Urinary bladder (tissue), 4 donors: ENCODE measurements around the gene COL7A1. TPM values are rescaled to one million over a fixed set of nuclear protein-coding genes. Genes with fewer than 3 reads are reported as not detected.
"Not testable (repeated sequence)": the region's sequence is repeated elsewhere in the genome, so short reads cannot be mapped to it uniquely, and the experiment has no call there.

Experiments
- DNase-seq: peaks from one replicate; pipeline ENCODE4 v3.0.0-alpha.2; 2015; ENCODE audit errors: extremely low spot score
- H3K27ac ChIP-seq: one replicate; pipeline ENCODE4 v1.5.1; 2013; ENCODE audit warnings: low read depth, mild to moderate bottlenecking, moderate library complexity
- H3K36me3 ChIP-seq: one replicate; pipeline ENCODE4 v1.6.1; 2013; ENCODE audit warnings: mild to moderate bottlenecking, moderate library complexity; ENCODE audit not compliant: insufficient read depth
- H3K4me1 ChIP-seq: one replicate; pipeline ENCODE4 v1.6.1; 2013; ENCODE audit warnings: mild to moderate bottlenecking, moderate library complexity; ENCODE audit not compliant: insufficient read depth
- H3K4me3 ChIP-seq: one replicate; pipeline ENCODE4 v1.5.1; 2013; ENCODE audit warnings: low read depth, low read length
- WGBS: extraction: QIAGEN DNeasy Blood & Tissue Kit; methylation state at CpG from one replicate; pipeline ENCODE4 v1.1.7; 2013; 5-methylcytosine and 5-hydroxymethylcytosine counted together
- polyA plus RNA-seq: library from polyadenylated mRNA; stranded (reverse); fragments of 200-250 nt; gene quantifications from one replicate; pipeline ENCODE4 v1.2.3, GENCODE V29; 2013
- total RNA-seq: library from RNA; depleted of rRNA; stranded (reverse); fragments of >200 nt; gene quantifications from one replicate; pipeline ENCODE4 v1.2.3, GENCODE V29; 2014
- donor health status: healthy with polysubstance abuse.
- donor health status: healthy.

The COL7A1 gene
- total and polyA plus RNA-seq, 2 donors: 19.7 to 20.0 TPM

- WGBS: 73% methylated on average over 4 of the region's 4 CpGs
- no peaks in the 10 kb centered on the region for H3K36me3 ChIP-seq
- H3K4me1 ChIP-seq: no peaks in the 10 kb centered on the region
- no peak overlapping the region for H3K27ac ChIP-seq
- no peak overlapping the region for H3K4me3 ChIP-seq
- DNase-seq: no peak
Measured at GRCh38 chr3:48546203-48546829, 48.8 kb downstream of the COL7A1 start.

DNA sequence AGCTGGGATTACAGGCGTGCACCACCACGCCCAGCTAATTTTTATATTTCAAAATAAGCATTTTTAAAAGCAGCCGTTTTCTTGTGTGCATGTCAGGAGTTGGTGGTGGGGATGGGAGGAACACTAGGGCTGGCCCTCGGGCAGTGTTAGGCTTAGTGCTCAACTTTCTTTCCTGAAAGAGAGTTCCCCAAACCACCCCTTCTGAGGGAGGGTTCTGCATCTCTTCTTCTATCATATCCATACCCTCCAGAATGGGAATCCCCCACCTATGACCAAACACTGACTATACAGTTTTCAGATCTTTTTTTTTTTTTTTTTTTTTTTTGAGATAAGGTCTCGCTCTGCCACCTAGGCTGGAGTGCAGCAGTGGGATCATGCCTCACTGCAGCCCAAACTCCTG is 51.0 kb downstream of the COL7A1 start:
- 91% methylated on average over 5 of the region's 5 CpGs for WGBS
- no peak for DNase-seq
- Histone ChIP-seq H3K27ac (no peak overlapping the region), H3K36me3 (no peaks in the 10 kb centered on the region), H3K4me1 (no peaks in the 10 kb centered on the region), H3K4me3 (no peak overlapping the region)

GRCh38 chr3:48543271-48543866 is 51.8 kb downstream of the COL7A1 start:
- H3K4me1 ChIP-seq: no peaks in the 10 kb centered on the region
- H3K36me3 ChIP-seq: no peaks in the 10 kb centered on the region
- no peak overlapping the region for H3K4me3 ChIP-seq
- WGBS: 78% methylated on average over 9 of the region's 9 CpGs
- no peak overlapping the region for H3K27ac ChIP-seq
- DNase-seq: no peak

- Histone ChIP-seq H3K4me3 (no peak overlapping the region), H3K4me1 (no peaks in the 10 kb centered on the region), H3K27ac (no peak overlapping the region), H3K36me3 (no peaks in the 10 kb centered on the region)
- no peak for DNase-seq
- 94% methylated on average over 12 of the region's 12 CpGs for WGBS
Measured at GRCh38 chr3:48538451-48538850, 56.7 kb downstream of the COL7A1 start.

- WGBS: 86% methylated on average over 5 of the region's 5 CpGs
- Histone ChIP-seq H3K36me3 (no peaks in the 10 kb centered on the region), H3K4me1 (no peaks in the 10 kb centered on the region), H3K4me3 (no peak overlapping the region), H3K27ac (no peak overlapping the region)
- no peak for DNase-seq
Measured at GRCh38 chr3:48536785-48537184, 58.3 kb downstream of the COL7A1 start.

GRCh38 chr3:48536116-48536515 is 59.0 kb downstream of the COL7A1 start:
- H3K36me3 ChIP-seq: no peaks in the 10 kb centered on the region
- 92% methylated on average over 19 of the region's 19 CpGs for WGBS
- no peak overlapping the region for H3K27ac ChIP-seq
- no peak overlapping the region for H3K4me3 ChIP-seq
- no peaks in the 10 kb centered on the region for H3K4me1 ChIP-seq
- no peak for DNase-seq

DNA sequence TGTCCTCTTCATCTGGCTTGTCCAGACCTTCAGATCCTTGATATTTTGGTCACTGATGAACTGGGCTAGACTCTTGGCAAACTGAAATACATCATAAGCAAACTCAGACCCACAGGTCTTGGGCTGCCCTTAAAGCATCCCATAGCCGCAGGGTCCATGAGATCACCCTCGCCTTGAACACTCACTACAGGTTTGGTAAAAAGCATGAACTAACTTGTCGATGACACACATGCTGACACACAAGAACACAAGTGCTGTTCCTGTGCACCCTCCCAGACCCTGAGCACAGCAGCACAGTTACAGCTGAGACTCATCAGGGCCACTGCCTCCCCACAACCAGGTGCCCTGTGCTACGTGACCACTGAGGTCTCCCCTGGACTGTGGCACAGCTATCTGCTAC is 59.6 kb downstream of the COL7A1 start:
- 95% methylated on average over 4 of the region's 4 CpGs for WGBS
- H3K4me3 ChIP-seq: no peak overlapping the region

GRCh38 chr3:48532977-48533337 is 62.2 kb downstream of the COL7A1 start:
- H3K4me1 ChIP-seq: no peaks in the 10 kb centered on the region
- no peak overlapping the region for H3K27ac ChIP-seq
- WGBS: 91% methylated on average over 2 of the region's 2 CpGs
- no peak for DNase-seq
- no peaks in the 10 kb centered on the region for H3K36me3 ChIP-seq
- no peak overlapping the region for H3K4me3 ChIP-seq

More for the DNA sequence above, 59.6 kb downstream of the COL7A1 start:
- no peak for DNase-seq
- Histone ChIP-seq H3K27ac (no peak overlapping the region), H3K36me3 (no peaks in the 10 kb centered on the region), H3K4me1 (no peaks in the 10 kb centered on the region)

DNA sequence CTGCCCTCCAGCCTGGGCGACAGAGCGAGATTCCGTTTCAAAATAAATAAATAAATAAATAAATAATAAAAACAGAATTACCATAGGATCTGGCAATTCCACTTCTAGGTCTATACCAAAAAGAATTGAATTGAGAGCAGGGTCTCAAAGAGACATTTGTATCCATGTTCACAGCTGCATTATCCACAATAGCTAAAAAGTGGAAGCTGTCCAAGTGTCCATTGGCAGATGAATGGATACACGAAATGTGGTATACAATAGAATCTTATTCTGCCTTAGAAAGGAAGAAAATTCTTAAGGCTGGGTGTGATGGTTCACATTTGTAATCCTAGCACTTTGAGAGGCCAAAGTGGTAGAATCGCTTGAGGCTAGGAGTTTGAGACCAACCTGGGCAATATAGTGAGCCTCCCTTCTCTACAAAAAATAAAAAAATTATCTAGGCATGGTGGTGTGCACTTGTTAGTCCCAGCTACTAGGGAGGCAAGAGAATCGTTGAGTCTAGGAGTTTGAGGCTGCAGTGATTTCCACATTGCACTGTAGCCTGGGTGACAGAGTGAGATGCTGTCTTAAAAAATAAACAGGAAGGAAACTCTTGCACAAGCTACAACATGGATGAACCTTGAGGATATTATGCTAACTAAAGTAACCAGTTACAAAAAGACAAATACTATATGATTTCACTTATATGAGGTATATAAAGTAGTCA is 62.7 kb downstream of the COL7A1 start:
- 92% methylated on average over 6 of the region's 6 CpGs for WGBS
- H3K4me1 ChIP-seq: no peaks in the 10 kb centered on the region
- H3K4me3 ChIP-seq: no peak overlapping the region
- H3K36me3 ChIP-seq: no peaks in the 10 kb centered on the region
- DNase-seq: no peak
- H3K27ac ChIP-seq: no peak overlapping the region

- DNase-seq: not testable (repeated sequence)
- WGBS: 97% methylated on average over 4 of the region's 4 CpGs
Measured at GRCh38 chr3:48530701-48531100, 64.4 kb downstream of the COL7A1 start.

DNA sequence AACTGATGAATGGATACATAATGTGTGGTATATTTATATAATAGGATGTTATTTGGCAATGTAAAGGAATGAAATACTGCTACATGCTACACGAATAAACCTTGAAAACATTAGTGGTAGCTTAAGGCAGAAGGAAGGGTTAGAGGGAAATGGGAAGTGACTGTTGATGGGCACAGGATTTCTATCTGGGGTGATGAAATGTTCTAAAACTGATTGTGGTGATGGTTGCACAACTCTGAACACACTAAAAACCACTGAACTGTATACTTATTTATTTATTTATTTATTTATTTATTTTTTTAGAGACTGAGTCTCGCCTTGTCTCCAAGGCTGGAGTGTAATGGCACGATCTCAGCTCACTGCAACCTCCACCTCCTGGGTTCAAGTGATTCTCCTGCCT is 66.4 kb downstream of the COL7A1 start:
- Histone ChIP-seq H3K27ac (no peak overlapping the region), H3K36me3 (no peaks in the 10 kb centered on the region), H3K4me1 (no peaks in the 10 kb centered on the region), H3K4me3 (no peak overlapping the region)
- DNase-seq: no peak
- 80% methylated on average over 3 of the region's 3 CpGs for WGBS

More at GRCh38 chr3:48530701-48531100, 64.4 kb downstream of the COL7A1 start:
- not testable (repeated sequence) for H3K4me1 ChIP-seq, H3K36me3 ChIP-seq, H3K4me3 ChIP-seq, H3K27ac ChIP-seq

- no peak for DNase-seq
- H3K27ac ChIP-seq: no peak overlapping the region
- H3K4me1 ChIP-seq: no peaks in the 10 kb centered on the region
- H3K4me3 ChIP-seq: no peak overlapping the region
- WGBS: 94% methylated on average over 9 of the region's 9 CpGs
- H3K36me3 ChIP-seq: no peaks in the 10 kb centered on the region
Measured at GRCh38 chr3:48528048-48528447, 67.1 kb downstream of the COL7A1 start.

DNA sequence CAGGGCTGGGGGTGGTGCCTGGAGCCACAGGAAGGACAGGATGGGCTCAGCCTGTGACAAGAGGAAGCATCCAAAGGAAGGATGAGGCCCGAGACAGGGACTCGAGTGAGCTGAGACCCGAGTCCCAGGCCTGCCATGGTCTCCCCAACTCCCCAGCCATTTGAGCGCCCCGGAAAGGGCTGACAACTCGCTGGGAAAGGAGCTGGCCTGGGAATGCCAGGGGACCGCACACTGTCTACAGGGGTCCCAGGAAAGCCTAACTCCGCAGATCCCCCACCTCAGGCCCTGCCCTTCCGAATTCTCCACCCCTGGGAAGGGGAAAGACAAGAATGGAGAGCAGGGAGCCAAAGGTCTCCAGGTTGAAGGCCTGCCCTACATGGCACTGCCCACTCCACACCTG is 70.2 kb downstream of the COL7A1 start:
- 89% methylated on average over 9 of the region's 9 CpGs for WGBS
- Histone ChIP-seq H3K4me1 (no peaks in the 10 kb centered on the region), H3K27ac (no peak overlapping the region), H3K36me3 (no peaks in the 10 kb centered on the region), H3K4me3 (no peak overlapping the region)
- DNase-seq: no peak

GRCh38 chr3:48521635-48522034 is 73.5 kb downstream of the COL7A1 start:
- H3K4me3 ChIP-seq: no peak overlapping the region
- no peaks in the 10 kb centered on the region for H3K4me1 ChIP-seq
- no peaks in the 10 kb centered on the region for H3K36me3 ChIP-seq
- DNase-seq: no peak
- 82% methylated on average over 6 of the region's 6 CpGs for WGBS
- no peak overlapping the region for H3K27ac ChIP-seq
